ENCODE data around the gene G6PD.

DNA sequence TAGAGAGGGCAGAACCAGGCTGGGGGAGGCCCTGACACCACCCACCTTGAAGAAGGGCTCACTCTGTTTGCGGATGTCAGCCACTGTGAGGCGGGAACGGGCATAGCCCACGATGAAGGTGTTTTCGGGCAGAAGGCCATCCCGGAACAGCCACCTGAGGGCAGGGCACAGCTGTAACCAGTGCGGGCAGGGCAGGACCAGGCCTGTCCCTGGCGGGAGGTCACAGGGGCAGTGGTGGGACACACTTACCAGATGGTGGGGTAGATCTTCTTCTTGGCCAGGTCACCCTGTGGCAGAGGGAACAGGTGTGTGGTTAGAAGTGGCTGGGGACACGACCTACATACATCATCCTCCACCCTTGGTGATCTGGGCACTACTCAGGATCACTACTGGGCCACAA lies 10.8 kb downstream of the G6PD start:
- TF ChIP-seq, protein P1, sequence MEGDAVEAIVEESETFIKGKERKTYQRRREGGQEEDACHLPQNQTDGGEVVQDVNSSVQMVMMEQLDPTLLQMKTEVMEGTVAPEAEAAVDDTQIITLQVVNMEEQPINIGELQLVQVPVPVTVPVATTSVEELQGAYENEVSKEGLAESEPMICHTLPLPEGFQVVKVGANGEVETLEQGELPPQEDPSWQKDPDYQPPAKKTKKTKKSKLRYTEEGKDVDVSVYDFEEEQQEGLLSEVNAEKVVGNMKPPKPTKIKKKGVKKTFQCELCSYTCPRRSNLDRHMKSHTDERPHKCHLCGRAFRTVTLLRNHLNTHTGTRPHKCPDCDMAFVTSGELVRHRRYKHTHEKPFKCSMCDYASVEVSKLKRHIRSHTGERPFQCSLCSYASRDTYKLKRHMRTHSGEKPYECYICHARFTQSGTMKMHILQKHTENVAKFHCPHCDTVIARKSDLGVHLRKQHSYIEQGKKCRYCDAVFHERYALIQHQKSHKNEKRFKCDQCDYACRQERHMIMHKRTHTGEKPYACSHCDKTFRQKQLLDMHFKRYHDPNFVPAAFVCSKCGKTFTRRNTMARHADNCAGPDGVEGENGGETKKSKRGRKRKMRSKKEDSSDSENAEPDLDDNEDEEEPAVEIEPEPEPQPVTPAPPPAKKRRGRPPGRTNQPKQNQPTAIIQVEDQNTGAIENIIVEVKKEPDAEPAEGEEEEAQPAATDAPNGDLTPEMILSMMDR (IDR thresholded peaks at IDR 0.05) = no peak
- TF ChIP-seq POLR2A (IDR thresholded peaks at IDR 0.05) = no peak

Data from lower leg skin (tissue), 3 donors.